H1 (cell line): ENCODE measurements around the gene PELO. TPM values are rescaled to one million over a fixed set of nuclear protein-coding genes. Genes with fewer than 3 reads are reported as not detected.
A peak's percentile ranks its signal among the peaks of the same experiment; 100 is the strongest.

Experiments
- CTCF ChIA-PET: fragments of 300-600 bp; sonication (Branson Sonifier 250); formaldehyde crosslinking; loops from one replicate; lab custom pipeline; 2021; ENCODE audit not compliant: partially characterized antibody; lab: Charles Lee
- POLR2A ChIA-PET: fragments of 300-600 bp; sonication (Branson Sonifier 250); formaldehyde crosslinking; loops from one replicate; lab custom pipeline; 2021; ENCODE audit warnings: inconsistent platforms; ENCODE audit not compliant: partially characterized antibody; lab: Charles Lee
- DNase-seq, 2 experiments: peaks; one replicate each; pipeline versions ENCODE4 v3.0.0 to v3.0.0-alpha.2; 2010 to 2022; ENCODE audit warnings: low spot score in 2 of 2, low read depth in 1 of 2, mixed read lengths in 1 of 2
- FAIRE-seq: peaks from 2 replicates; lab custom pipeline; 2011; peaks lifted over from hg19 to GRCh38; lab: Jason Lieb, UNC
- H2AFZ ChIP-seq: 2 replicates; pipeline ENCODE4 v1.8.1; 2012; ENCODE audit warnings: low read length, inconsistent platforms
- H2AK5ac ChIP-seq: 2 replicates; pipeline ENCODE4 v1.6.1; 2013; ENCODE audit warnings: low read depth, low read length
- H2BK120ac ChIP-seq: replicated peaks from 2 replicates; pipeline ENCODE3; 2013; ENCODE audit warnings: low read depth, low read length, inconsistent platforms
- H2BK12ac ChIP-seq: 2 replicates; pipeline ENCODE4 v1.6.1; 2013; ENCODE audit warnings: low read depth, low read length
- H2BK15ac ChIP-seq: 2 replicates; pipeline ENCODE4 v1.6.1; 2013; ENCODE audit warnings: low read length
- H2BK20ac ChIP-seq: 2 replicates; pipeline ENCODE4 v1.6.1; 2013; ENCODE audit warnings: low read length
- H2BK5ac ChIP-seq: 2 replicates; pipeline ENCODE4 v1.6.1; 2013; ENCODE audit warnings: low read depth, low read length
- H3K14ac ChIP-seq: 2 replicates; pipeline ENCODE4 v1.6.1; 2013; ENCODE audit warnings: inconsistent platforms; ENCODE audit not compliant: insufficient read length
- H3K18ac ChIP-seq: 2 replicates; pipeline ENCODE4 v1.6.1; 2013; ENCODE audit warnings: low read length; ENCODE audit errors: extremely low read depth
- H3K23ac ChIP-seq: 2 replicates; pipeline ENCODE4 v1.6.1; 2013; ENCODE audit warnings: inconsistent platforms; ENCODE audit not compliant: insufficient read length
- H3K23me2 ChIP-seq: 2 replicates; pipeline ENCODE4 v1.6.1; 2013; ENCODE audit warnings: low read depth, low read length
- H3K27ac ChIP-seq: 2 replicates; pipeline ENCODE4 v1.6.1; 2011; ENCODE audit warnings: low read depth, low read length, inconsistent platforms
- H3K27me3 ChIP-seq, 4 experiments: replicated peaks in 1 of 4; 1 replicate in 1 of 4; 2 replicates in 3 of 4; pipeline versions ENCODE4 v1.6.1 to v1.8.1; 2011 to 2013; ENCODE audit warnings: low read length in 3 of 4, mild to moderate bottlenecking in 3 of 4, inconsistent platforms in 2 of 4, mixed read lengths in 2 of 4, moderate library complexity in 1 of 4; ENCODE audit not compliant: control insufficient read depth in 3 of 4, insufficient read depth in 3 of 4; ENCODE audit errors: extremely low read depth in 1 of 4
- H3K36me3 ChIP-seq, 4 experiments: 2 replicates each; pipeline versions ENCODE4 v1.6.1 to v1.8.1; 2011 to 2013; ENCODE audit warnings: mild to moderate bottlenecking in 4 of 4, low read length in 3 of 4, moderate library complexity in 2 of 4, control low read depth in 1 of 4, inconsistent platforms in 1 of 4; ENCODE audit not compliant: insufficient read depth in 4 of 4, control insufficient read depth in 2 of 4
- H3K4ac ChIP-seq: replicated peaks from 2 replicates; pipeline ENCODE3; 2013; ENCODE audit warnings: low read length, low read depth, mixed read lengths, inconsistent platforms; ENCODE audit not compliant: insufficient read length
- H3K4me1 ChIP-seq, 4 experiments: replicated peaks in 1 of 4; 1 replicate in 1 of 4; 2 replicates in 3 of 4; pipeline versions ENCODE4 v1.6.1 to v1.8.1; 2011 to 2013; ENCODE audit warnings: low read length in 3 of 4, inconsistent platforms in 2 of 4, mixed read lengths in 1 of 4; ENCODE audit not compliant: insufficient read depth in 4 of 4, control insufficient read depth in 3 of 4
- H3K4me2 ChIP-seq, 2 experiments: 2 replicates each; pipeline versions ENCODE4 v1.6.1 to v1.8.1; 2011 to 2013; ENCODE audit warnings: low read depth in 2 of 2, low read length in 2 of 2, control low read depth in 1 of 2, inconsistent platforms in 1 of 2, mild to moderate bottlenecking in 1 of 2; ENCODE audit not compliant: insufficient read depth in 1 of 2
- H3K4me3 ChIP-seq, 4 experiments: fragments of 200-600, 300-600 bp in 1 of 4; sonication (generic), shearing (Covaris generic), sonication (Bioruptor Twin) in 1 of 4; 2 replicates each; pipeline versions ENCODE4 v1.5.1 to v1.8.1; 2011 to 2016; ENCODE audit warnings: low read length in 4 of 4, low read depth in 3 of 4, control low read depth in 2 of 4, inconsistent platforms in 2 of 4, mild to moderate bottlenecking in 2 of 4, mixed read lengths in 1 of 4, moderate library complexity in 1 of 4; ENCODE audit not compliant: insufficient read depth in 2 of 4; ENCODE audit errors: extremely low read depth in 1 of 4
- H3K56ac ChIP-seq: replicated peaks from 2 replicates; pipeline ENCODE3; 2013; ENCODE audit warnings: low read depth, mild to moderate bottlenecking, mixed read lengths, low read length, inconsistent platforms; ENCODE audit not compliant: insufficient read length
- H3K79me1 ChIP-seq: 2 replicates; pipeline ENCODE4 v1.6.1; 2013; ENCODE audit warnings: low read depth, low read length, control low read depth
- H3K79me2 ChIP-seq, 2 experiments: 2 replicates each; pipeline versions ENCODE4 v1.6.1 to v1.8.1; 2012 to 2013; ENCODE audit warnings: low read length in 2 of 2, mild to moderate bottlenecking in 2 of 2, inconsistent platforms in 1 of 2; ENCODE audit not compliant: insufficient read depth in 2 of 2, control insufficient read depth in 1 of 2
- H3K9ac ChIP-seq, 4 experiments: replicated peaks in 1 of 4; 1 replicate in 1 of 4; 2 replicates in 3 of 4; pipeline versions ENCODE4 v1.6.1 to v1.8.1; 2011 to 2013; ENCODE audit warnings: low read depth in 3 of 4, low read length in 3 of 4, control low read depth in 2 of 4, mild to moderate bottlenecking in 2 of 4, moderate library complexity in 2 of 4, inconsistent platforms in 1 of 4; ENCODE audit errors: extremely low read depth in 1 of 4
- H3K9me3 ChIP-seq, 2 experiments: 2 replicates each; pipeline versions ENCODE4 v1.6.1 to v1.8.1; 2012 to 2013; ENCODE audit warnings: mild to moderate bottlenecking in 2 of 2, moderate library complexity in 2 of 2, control low read depth in 1 of 2, inconsistent platforms in 1 of 2, low read depth in 1 of 2, low read length in 1 of 2, mixed read lengths in 1 of 2; ENCODE audit not compliant: insufficient read depth in 2 of 2
- H4K20me1 ChIP-seq, 2 experiments: replicated peaks in 1 of 2; 2 replicates each; pipeline versions ENCODE3 to v1.8.1; 2011 to 2013; ENCODE audit warnings: inconsistent platforms in 2 of 2, low read length in 2 of 2, mild to moderate bottlenecking in 1 of 2; ENCODE audit not compliant: insufficient read depth in 2 of 2, control insufficient read depth in 1 of 2
- H4K5ac ChIP-seq: 2 replicates; pipeline ENCODE4 v1.6.1; 2013; ENCODE audit warnings: low read length, low read depth, mixed read lengths, inconsistent platforms; ENCODE audit not compliant: insufficient read length
- H4K8ac ChIP-seq: 2 replicates; pipeline ENCODE4 v1.8.0; 2013; ENCODE audit warnings: mild to moderate bottlenecking, moderate library complexity, low read length, inconsistent platforms; ENCODE audit not compliant: insufficient read depth; ENCODE audit errors: extremely low read depth
- H4K91ac ChIP-seq: replicated peaks from 2 replicates; pipeline ENCODE3; 2013; ENCODE audit warnings: low read length, mixed read lengths, inconsistent platforms; ENCODE audit not compliant: insufficient read length
- CTBP2 ChIP-seq: IDR thresholded peaks from 2 replicates; pipeline ENCODE4 v1.7.0; 2011; ENCODE audit warnings: borderline replicate concordance, mild to moderate bottlenecking, moderate library complexity, mixed read lengths, low read length; ENCODE audit not compliant: insufficient read depth, insufficient read length
- SIN3A ChIP-seq, 2 experiments: IDR thresholded peaks in 1 of 2; conservative IDR thresholded peaks in 1 of 2; 2 replicates each; pipeline ENCODE4 v1.6.1; 2011 to 2012; ENCODE audit warnings: low read length in 2 of 2, improper control_type of control experiment in 1 of 2, low read depth in 1 of 2, mild to moderate bottlenecking in 1 of 2
- TBP ChIP-seq: IDR thresholded peaks from 2 replicates; pipeline ENCODE4 v1.6.1; 2011; ENCODE audit warnings: low read depth, low read length, improper control_type of control experiment
- WGBS, 2 experiments: shearing (Covaris generic) in 1 of 2; methylation state at CpG; one replicate each; pipeline versions ENCODE4 v1.1.6 to v1.1.7; 2013 to 2015; ENCODE audit warnings: low lambda C conversion rate in 2 of 2, mixed read lengths in 2 of 2, inconsistent platforms in 1 of 2, low coverage in 1 of 2, missing lambda C conversion rate in 1 of 2; ENCODE audit not compliant: insufficient replicate concordance in 2 of 2, insufficient coverage in 1 of 2, insufficient read length in 1 of 2; ENCODE audit errors: extremely low coverage in 1 of 2, missing lambda C conversion rate in 1 of 2; 5-methylcytosine and 5-hydroxymethylcytosine counted together
- polyA plus RNA-seq, 7 experiments: library from polyadenylated mRNA; depleted of rRNA in 3 of 7; stranded (reverse) in 5 of 7; unstranded in 2 of 7; fragments of >200 nt in 5 of 7; fragments of 200-250 nt in 2 of 7; gene quantifications; 1 replicate in 5 of 7; 2 replicates in 1 of 7; 4 replicates in 1 of 7; pipeline versions ENCODE4 v1.2.1 to v1.2.3, GENCODE V29; 2011 to 2013; ENCODE audit warnings: missing spikeins in 2 of 7, mixed read lengths in 2 of 7
- total RNA-seq: library from RNA; stranded (reverse); fragmentation: NEBNext Ultra II Directional; extraction: Animal tissue kit (Norgen Biotek cat#: 25700); gene quantifications from 2 replicates; pipeline ENCODE4 v1.2.1, GENCODE V29; 2021

The PELO gene
- total and polyA plus RNA-seq, 2 of the 8 experiments (the other 6 are each of a cell fraction or from before 2014, with no cell fraction given): 10.8 to 18.5 TPM

DNA sequence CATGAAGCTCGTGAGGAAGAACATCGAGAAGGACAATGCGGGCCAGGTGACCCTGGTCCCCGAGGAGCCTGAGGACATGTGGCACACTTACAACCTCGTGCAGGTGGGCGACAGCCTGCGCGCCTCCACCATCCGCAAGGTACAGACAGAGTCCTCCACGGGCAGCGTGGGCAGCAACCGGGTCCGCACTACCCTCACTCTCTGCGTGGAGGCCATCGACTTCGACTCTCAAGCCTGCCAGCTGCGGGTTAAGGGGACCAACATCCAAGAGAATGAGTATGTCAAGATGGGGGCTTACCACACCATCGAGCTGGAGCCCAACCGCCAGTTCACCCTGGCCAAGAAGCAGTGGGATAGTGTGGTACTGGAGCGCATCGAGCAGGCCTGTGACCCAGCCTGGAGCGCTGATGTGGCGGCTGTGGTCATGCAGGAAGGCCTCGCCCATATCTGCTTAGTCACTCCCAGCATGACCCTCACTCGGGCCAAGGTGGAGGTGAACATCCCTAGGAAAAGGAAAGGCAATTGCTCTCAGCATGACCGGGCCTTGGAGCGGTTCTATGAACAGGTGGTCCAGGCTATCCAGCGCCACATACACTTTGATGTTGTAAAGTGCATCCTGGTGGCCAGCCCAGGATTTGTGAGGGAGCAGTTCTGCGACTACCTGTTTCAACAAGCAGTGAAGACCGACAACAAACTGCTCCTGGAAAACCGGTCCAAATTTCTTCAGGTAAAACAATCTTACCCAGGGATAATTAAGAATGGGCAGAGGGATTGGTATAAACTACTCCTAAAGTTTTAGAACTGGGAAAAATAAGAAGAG is 12.9 kb downstream of the PELO start:
- peaks cover 0 to 51% of the 10 kb centered on the region in 2 experiments; a peak in 3 of 4 replicates for H3K79me2 ChIP-seq
- H4K5ac ChIP-seq: peak overlapping the region; percentile 79
- POLR2A ChIA-PET: interaction anchor here (0.9 to 3.7 kb wide), 9 partner anchors 9 to 1573 kb away, joined by 3 to 29 read pairs (median 3); partner anchors contain the start of genes ITGA1 and PELO
- TF ChIP-seq SIN3A (conservative IDR thresholded peaks at IDR 0.05 in 1 of 2, IDR thresholded peaks at IDR 0.05 in 1 of 2; ENCODE audit: low read depth in 1 of 2, low read length in 2 of 2): peak; percentile 3 to 60; a peak in 1 of 4 replicates
- no peak for TF ChIP-seq CTBP2
- TF ChIP-seq TBP: peak; percentile 56; the same call in 1 of the 2 replicates

More for the DNA sequence above, 12.9 kb downstream of the PELO start:
- Histone ChIP-seq H2BK20ac (no peak overlapping the region), H3K36me3 (peaks cover 0 to 14% (median 3%) of the 10 kb centered on the region in 4 experiments; a peak in 2 of 8 replicates), H3K18ac (peak overlapping the region; percentile 94), H3K9ac (peak overlapping the region; percentile 65 to 82 (median 70)), H3K27me3 (no peaks in the 10 kb centered on the region), H3K27ac (peak overlapping the region; percentile 88), H4K91ac (peak overlapping the region; percentile 63), H3K23ac (no peak overlapping the region), H2BK12ac (peak overlapping the region; percentile 93), H4K20me1 (peaks cover 6 to 8% of the 10 kb centered on the region in 2 experiments), H3K79me1 (peaks cover 3% of the 10 kb centered on the region), H2BK120ac (peak overlapping the region; percentile 50), H3K14ac (no peak overlapping the region), H2AFZ (peak overlapping the region; percentile 37; the same call in 1 of the 2 replicates), H3K4me2 (peak overlapping the region; percentile 89 to 94), H3K4me3 (peak overlapping the region; percentile 81 to 93 (median 86)), H3K23me2 (peaks cover 21% of the 10 kb centered on the region), H3K4ac (peak overlapping the region; percentile 82), H2AK5ac (peak overlapping the region; percentile 76), H2BK5ac (peak overlapping the region; percentile 98), H3K56ac (peak overlapping the region; percentile 34), H4K8ac (peak overlapping the region; percentile 90), H3K9me3 (no peaks in the 10 kb centered on the region), H3K4me1 (peaks cover 5 to 11% (median 9%) of the 10 kb centered on the region in 4 experiments; a peak in 5 of 7 replicates), H2BK15ac (peak overlapping the region; percentile 89; the same call in 1 of the 2 replicates)
- WGBS, 2 experiments: 7% methylated on average over 27 of the region's 31 CpGs; no CpG with 5 or more reads in 1 of the 2 experiments
- peak in 1 of 2 experiments; percentile 60 for DNase-seq
- FAIRE-seq: no peak
- CTCF ChIA-PET: interaction anchor here (0.6 to 3.8 kb wide), 6 partner anchors 12 to 620 kb away, joined by 3 to 39 read pairs (median 4); partner anchors contain the start of genes ITGA1 and PELO
